Suppressor macrophage treated with lipopolysaccharide for 4 hours (primary cell): ENCODE results near the gene ST6GAL1.
A peak's percentile ranks its signal among the peaks of the same experiment; 100 is the strongest.

Experiments
- DNase-seq: peaks from one replicate; pipeline ENCODE4 v3.0.0-alpha.2; 2020

The ST6GAL1 gene

GRCh38 chr3:186973702-186974101 lies 43.4 kb downstream of the ST6GAL1 start:
- DNase-seq, result no peak

DNA sequence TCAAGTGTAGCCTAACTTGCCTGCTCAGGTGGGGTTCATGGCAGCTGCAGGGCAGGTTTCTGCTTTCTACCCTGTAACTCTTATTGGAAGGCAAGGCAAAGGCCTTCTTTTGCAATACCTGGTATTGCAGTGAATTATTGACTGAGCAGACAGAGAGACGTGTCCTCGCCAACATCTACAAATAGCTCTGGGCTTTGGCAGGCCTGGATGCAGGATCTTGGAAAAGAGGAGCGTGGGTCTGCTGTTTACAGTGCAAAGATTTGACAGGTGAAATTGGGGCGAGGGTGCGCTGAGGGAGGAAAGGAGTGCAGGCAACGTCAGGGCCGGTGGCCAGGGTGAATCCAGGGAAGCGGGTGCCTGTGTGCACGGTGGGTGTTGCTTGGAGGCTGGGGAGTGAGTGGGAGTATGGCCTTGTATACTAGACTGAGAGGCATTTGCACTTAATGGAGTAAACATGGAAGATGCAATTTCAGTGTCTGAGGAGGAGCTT lies 44.5 kb downstream of the ST6GAL1 start:
- no peak for DNase-seq

DNA sequence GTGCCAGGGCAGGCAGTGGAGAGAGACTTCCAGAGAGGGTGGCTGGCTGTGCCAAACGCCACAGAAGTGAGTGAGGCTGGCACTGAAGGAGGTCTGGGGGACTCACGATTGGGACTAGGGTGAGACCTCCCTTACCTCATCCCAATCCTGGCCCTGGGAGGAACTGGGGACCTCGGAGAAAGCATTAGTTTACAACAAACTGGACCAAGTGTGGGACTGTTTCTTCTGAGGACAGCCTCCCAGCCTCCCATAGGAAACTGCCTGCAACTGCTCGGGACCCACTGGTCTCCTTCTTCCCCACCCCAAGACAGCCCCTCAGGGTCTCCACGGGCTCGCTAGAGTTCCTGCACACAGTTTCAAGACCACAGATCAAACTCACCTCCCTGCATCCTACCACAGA lies 45.4 kb downstream of the ST6GAL1 start:
- DNase-seq, result no peak

DNA sequence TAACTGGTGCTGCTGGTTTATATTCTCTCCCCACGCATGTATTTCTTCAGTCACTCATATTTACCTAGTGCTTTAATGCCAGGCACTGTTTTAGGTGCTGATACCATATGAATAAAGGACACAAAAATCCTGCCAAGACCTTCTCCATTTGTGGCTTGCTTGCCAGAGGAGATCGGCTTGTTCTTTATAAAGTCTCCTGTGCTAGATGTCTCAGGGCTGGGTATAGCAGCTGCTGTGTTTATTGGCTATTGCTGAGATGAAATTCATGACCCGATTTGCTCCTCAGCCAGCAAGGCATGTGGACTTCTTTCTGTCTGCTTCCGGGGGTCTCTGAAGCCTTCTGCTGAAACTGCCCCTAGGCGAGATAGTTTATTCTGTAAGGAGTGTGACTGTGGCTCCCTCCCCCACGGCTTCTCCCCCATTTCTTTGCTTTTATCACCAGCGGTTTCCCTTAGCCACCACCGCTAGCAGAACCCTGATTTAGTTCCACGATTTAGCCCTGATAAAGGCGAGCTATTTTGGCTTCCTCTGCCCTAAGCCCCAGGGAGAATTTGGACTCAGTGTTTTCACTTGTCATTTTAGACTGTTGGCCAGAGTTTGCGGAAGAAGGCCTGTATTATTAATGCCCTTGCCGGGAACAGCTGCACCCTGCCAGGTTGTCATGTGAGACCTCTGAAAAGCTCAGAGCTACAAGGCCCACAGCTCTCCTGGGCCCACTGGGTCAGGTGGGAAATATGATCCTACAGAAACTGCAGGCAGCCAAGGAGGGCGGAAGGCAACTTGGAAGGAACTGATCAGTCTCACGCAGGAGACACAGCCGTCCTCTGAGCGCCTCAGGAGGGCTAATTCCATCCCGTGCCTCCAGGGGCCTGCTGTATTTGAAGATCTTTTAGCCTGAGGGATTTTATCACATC lies 46.8 kb downstream of the ST6GAL1 start:
- DNase-seq, result no peak

GRCh38 chr3:186978712-186979111 lies 48.4 kb downstream of the ST6GAL1 start:
- DNase-seq, result no peak

- DNase-seq, result no peak
Measured at GRCh38 chr3:186979852-186980251, 49.5 kb downstream of the ST6GAL1 start.

DNA sequence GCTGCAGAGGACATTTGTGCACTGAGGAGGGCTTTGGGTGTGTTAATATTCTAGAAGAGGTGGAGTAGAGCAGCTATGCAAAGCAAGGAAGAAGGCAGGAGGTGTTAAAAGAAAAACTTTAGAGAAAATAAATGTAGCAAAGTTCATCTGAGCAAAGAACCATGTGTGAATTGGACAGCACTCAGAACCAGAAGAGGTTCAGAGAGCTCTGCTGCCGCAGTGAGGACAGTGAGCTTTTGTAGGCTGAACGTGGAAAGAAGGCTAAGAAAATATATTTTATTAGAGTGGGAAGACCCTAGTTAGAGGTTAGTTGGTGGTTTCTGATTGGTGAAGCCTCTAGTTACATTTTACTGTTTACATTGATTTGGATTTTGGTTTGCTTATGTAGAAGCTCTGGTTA lies 50.7 kb downstream of the ST6GAL1 start:
- DNase-seq, result no peak

- DNase-seq, result no peak
Measured at GRCh38 chr3:186983659-186984058, 53.3 kb downstream of the ST6GAL1 start.

DNA sequence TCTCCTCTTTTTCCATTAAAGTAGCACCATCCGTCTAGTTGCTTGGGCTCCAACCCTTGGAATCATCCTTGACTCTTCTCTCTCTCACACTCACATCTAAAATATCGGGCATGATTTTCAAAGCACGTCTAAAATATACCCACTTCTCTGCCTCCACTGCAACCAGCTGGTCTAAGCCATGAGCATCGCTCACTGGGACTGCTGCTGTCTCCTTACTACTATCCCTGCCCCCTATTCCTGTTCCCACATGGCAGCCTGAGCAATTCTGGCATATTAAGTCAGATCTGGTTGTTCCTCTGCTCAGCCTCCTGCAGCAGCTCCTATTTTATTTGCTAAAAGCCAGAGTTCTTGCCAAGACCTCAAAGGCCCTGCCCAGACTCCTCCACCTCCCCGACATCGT lies 53.7 kb downstream of the ST6GAL1 start:
- no peak for DNase-seq

DNA sequence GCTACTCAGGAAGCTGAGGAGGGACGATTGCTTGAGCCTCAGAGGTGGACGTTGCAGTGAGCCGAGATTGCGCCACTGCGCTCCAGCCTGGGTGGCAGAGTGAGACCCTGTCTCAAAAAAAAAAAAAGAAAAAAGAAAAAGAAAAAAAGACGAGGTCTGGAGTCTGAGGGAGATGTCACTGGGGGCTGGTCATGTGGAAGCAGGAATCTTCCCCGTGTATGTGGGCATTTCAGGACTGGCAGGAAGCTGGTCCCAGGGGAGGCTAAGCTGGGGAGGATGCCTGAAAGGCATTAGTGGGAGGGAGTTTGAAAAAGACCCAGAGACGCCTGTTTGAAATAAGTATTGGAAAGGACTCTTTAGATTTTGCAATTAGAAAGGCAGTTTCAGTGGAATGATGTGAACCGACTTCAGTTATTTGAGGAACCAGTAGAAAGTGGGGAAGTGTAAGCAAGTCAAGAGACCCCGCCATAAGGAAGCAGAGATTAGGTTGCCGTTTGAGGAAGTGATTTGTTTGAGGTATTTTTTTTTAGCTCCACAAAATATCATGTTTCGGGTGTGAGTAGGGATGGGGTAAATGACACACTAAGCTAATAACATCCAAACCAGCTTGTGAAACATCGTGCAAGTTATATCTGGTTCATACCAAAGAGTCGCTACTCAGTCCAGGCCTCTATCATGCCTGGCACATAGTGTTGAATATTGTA lies 55.5 kb downstream of the ST6GAL1 start:
- peak; percentile 85 for DNase-seq

DNA sequence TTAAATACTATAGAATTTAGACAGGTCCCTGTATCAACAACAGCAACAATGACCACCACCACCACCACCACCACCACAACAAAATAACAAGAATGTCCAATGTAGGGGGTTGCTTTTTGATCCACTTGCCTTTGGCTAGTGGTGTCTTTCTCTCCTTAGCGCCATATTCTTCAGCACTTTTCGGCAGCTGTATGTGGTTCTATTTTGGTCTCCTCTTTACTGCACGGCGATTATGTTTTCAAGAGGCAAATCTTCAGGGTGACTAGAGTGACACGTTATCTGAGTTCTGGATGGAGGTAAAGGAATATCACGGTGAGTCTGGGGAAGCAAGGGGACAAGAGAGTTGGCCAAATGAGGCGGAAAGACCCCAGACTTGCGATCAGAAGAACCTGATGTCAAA lies 56.1 kb downstream of the ST6GAL1 start:
- no peak for DNase-seq

- DNase-seq, result peak; percentile 49
Measured at GRCh38 chr3:186986816-186987215, 56.5 kb downstream of the ST6GAL1 start.

- no peak for DNase-seq
Measured at GRCh38 chr3:186988806-186989205, 58.5 kb downstream of the ST6GAL1 start.

- no peak for DNase-seq
Measured at GRCh38 chr3:186989429-186989828, 59.1 kb downstream of the ST6GAL1 start.

DNA sequence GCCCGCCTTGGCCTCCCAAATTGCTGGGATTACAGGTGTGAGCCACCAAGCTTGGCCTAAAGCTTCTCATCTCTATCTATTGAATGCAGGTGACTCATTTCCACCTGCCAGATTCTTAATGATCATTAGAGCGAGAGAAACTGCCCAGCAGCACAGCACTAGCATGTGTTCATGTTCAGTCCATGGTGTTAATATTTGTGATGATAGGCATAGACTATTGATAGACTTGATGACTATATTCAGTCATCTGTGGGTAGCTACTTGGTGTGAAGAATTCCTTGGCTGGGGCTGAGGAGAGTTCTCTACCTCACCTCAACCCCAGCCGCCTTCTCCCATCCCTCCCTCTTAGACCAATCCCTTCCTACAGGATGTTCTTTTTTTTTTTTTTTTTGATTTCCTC lies 60.0 kb downstream of the ST6GAL1 start:
- DNase-seq, result no peak

DNA sequence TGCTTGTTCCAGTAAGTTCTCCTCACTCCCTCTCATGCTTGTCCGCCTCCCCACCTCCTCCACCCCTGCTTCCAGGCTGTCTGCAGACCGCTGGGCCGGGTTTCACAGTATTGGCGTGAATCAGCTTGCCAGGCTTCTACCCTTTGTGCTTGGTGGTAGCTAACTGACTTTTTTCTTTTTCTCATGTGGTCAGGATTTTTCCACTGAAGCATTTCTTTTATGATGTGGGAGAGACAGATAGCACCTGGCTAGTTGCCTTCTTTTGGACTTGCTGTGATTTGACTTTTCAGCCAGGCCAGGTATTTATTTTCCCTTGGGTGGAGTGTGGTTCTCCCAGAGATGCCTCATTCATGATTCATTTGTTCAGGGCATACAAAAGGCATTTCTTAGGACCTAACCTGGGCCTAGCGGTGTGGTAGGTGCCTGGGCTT lies 60.6 kb downstream of the ST6GAL1 start:
- DNase-seq, result peak; percentile 23

GRCh38 chr3:186991470-186991869 lies 61.1 kb downstream of the ST6GAL1 start:
- DNase-seq, result no peak

GRCh38 chr3:186992096-186992495 lies 61.8 kb downstream of the ST6GAL1 start:
- peak; percentile 25 for DNase-seq

DNA sequence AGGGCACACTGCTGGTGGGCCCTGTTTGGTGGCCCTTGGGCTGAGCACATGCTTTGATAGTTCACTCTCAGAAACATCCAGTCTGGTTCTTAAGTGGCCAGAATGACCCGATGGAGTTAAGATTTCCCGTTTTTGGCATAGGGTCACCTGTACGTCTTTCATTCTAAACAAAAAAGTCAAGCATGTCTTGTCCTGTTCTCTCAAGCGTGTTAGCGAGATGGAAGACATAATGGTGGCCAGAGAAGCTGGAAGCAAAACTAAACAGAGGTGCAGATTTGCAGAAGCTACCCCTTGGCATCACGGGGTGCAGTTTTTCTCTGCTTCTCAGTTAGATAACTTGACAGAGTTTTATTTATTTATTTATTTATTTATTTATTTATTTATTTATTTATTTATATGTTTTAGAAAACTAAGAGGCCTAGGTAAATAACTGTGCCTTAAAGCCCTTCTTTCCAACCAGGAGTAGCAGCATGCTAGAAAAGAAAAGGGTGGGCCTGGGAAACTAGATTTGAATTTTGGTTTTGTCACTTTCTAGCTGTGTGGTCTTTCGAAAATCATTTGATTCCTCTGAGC lies 63.0 kb downstream of the ST6GAL1 start:
- DNase-seq, result no peak

DNA sequence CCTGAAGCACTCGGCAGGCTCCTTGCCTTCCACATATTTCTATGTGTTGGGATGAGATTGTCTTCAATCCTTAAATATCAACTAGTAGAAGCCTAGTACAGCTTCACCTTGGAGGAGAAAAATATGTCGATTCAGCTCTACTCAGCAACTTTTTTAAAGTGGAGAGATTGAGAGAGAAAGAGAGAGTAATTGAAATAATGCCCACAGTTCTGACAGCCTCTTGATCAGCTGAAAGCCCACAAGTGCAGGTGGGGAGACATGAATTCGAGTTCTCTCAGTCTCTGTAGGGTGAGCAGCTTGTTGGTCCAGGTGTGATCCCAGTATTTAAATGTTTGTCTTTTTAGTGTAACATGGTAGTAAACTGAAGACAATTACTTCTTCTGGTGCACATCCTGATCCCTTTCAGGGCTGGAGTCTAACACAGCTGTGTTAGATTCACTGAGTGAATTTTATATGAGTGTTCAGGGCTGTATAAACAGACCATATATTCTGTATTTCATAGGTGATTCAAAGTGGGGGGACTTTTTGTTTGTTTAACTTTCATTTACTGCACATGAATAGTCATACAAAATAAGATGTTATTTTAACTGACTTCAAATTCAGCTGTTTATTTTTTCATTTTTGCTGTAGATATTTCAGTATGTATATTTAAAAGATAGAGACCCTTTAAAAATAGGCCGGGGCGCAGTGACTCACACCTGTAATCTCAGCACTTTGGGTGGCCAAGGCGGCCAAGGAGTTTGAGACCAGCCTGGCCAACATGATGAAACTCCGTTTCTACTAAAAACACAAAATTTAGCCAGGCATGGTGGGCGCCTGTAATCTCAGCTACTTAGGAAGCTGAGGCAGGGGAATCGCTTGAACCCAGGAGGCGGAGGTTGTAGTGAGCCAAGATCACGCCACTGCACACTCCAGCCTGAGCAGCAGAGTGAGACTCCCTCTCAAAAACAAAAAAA lies 64.0 kb downstream of the ST6GAL1 start:
- DNase-seq, result no peak

- DNase-seq, result no peak
Measured at GRCh38 chr3:186996356-186996755, 66.0 kb downstream of the ST6GAL1 start.

- peak; percentile 68 for DNase-seq
Measured at GRCh38 chr3:186997061-186997460, 66.7 kb downstream of the ST6GAL1 start.
